Amniotic stem cell (primary cell): ENCODE data around the gene MYO16.

ENCODE experiments used
- DNase-seq: peaks from one replicate; lab custom pipeline; 2025; lab: John Stamatoyannopoulos, UW

Gene MYO16

DNA sequence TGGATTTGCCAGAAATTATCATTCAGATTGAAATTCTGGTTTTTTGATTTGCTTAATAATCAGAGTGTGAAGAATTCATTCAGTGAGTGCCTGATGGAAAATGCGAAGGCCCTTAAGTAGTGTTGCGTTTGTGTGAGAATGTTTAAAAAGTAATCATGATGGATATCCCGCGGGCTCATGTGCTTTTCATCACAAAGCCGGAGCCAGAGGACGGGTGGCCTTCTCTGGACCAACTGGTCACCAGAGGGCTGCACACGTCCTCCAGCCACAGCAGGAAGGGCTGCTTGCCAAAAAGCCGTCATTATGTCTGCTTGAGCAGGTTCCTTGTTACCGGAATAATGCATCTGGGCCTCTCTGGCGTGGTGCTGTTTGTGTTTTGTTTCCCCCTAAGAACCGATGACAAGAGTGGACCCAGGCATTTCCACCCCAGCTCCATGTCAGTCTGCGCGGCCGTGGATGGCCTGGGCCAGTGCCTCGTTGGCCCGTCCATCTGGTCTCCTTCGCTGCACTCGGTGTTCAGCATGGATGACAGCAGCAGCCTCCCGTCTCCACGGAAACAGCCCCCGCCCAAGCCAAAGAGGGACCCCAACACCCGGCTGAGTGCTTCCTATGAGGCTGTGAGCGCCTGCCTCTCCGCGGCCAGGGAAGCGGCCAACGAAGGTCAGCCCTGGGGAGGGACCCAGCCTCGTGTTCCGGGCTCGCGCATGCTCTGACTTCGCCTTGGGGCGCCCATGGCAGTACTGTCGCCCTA, 497.7 kb downstream of the MYO16 start:
- DNase-seq: no peak

DNA sequence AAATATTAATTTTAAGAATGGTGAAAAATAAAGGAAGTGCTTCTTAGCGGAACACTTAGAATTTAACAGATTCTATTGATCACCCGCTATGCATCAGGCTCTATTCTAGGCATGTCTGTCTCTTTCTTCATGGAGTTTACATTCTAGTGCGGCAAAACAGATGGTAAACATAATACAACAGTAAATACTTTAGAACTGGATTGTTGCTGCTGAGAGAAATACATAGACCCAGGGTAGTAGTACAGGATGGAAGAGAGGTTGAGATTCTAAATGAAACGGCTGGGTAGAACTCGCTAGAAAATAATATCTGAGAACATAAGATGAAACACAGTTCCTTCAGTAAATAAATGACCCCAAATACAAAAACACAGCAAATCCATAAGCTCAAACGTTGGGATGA, 498.7 kb downstream of the MYO16 start:
- no peak for DNase-seq

DNA sequence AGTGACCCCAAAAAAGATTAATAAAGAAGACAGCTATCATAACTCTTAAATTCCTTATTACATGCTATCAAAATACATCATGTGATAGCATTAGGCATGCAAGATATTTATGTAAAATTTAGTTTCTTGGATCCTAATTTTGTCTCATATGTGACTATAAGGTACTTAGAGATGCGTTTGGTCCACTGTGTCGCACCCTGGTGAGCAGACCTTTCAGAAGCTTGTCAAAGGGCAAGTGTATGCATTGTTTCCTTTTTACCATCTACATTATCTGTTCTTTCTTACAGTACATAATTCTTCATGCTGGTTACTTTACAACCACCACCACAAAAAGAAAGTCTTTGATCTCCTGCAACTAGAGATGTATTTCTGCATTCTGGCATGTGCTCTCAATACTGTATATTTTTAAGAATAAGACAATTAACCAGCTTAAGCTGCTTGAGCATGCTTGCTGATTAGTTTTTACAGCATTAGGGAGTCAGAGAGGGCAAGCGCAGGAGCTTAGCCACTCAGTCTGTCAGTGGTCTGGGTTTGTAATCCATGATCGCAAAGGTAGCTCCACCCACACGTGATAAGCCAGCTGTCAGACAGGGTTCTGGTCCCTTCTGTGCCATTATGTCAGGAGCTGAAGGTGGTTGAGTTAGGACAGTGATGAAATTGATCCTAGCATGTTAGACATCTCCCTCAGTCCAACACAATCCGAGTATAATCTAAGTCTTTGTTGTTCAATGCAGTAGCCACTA, 500.9 kb downstream of the MYO16 start:
- no peak for DNase-seq

DNA sequence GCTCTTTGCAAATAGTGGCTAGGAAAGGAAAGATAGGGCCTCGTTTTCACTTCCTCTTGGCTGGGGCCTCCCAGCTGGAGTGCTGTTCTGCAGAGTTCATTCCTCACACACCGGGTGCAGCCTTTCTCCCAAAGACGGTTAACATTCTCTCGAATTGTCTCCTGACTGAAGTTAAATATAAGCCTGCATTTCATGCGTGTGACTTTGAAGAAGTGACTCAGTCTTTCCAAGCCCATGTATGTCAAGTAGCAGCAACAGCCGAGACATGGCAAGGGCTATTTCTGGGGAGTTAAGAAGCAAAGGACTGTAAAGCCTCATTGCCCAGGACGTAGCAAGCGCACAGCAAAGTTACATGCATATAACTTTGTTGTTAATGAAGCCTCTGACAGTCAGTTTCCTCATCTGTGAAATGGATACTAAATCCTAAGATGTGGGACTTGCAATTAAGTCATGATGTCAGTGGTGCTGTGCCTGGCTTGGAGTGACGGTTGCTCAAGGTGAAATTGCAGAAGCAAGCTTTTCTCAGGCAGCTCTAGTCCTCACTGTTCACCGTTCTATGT, 502.4 kb downstream of the MYO16 start:
- no peak for DNase-seq

DNA sequence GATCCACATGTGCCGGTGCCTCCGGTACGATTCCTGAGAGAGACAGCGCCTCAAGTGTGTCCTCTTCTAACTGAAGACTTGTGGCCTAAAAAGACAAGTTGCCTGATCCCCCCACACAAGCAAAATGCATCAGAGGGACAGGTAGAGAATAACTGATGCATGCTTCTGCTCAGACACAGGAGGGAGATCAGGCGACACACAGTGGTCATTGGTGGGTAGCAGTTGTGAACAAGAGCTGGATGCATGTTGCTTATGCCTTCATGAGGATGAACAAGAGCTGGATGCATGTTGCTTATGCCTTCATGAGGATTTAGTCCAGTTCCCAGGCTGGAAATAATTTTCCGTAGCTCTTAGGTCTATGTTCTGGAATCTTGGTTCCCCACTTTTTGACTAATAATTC, 505.6 kb downstream of the MYO16 start:
- DNase-seq: no peak

DNA sequence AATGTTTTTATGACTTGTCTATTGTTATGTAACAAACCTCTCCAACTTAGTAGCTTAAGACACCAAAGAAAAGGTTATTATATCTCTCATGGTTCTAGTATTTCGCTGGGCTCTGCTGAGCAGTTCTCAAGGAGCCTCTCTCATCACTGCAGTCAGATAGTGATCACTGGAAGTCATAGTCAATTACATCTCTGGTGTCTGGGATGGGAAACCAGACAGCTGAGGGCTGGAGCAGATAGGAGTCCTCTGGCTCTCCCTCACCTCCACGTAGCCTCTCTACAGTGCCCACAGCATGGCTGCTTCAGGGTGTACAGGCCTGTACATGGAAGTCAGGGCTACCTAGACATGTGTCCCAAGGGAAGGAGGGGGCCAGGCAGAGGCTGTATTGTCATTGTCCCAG, 507.5 kb downstream of the MYO16 start:
- DNase-seq: no peak

DNA sequence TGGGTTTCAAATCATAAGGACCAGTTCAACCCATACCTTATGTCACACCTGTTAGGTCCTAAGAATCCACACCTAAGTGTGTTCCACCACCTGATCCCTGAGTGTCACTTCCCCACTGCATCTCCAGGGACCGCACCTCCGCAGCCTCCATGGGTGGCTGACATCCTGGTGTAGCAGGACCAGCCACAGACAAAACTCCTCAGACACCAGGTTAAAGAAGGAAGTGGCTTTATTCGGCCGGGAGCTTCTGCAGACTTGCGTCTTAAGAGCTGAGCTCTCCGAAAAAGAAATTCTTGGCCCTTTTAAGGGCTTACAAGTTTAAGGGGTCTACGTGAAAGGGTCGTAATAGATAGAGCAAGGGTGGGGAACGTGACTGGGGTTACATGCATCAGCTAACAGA, 509.9 kb downstream of the MYO16 start:
- DNase-seq: no peak

DNA sequence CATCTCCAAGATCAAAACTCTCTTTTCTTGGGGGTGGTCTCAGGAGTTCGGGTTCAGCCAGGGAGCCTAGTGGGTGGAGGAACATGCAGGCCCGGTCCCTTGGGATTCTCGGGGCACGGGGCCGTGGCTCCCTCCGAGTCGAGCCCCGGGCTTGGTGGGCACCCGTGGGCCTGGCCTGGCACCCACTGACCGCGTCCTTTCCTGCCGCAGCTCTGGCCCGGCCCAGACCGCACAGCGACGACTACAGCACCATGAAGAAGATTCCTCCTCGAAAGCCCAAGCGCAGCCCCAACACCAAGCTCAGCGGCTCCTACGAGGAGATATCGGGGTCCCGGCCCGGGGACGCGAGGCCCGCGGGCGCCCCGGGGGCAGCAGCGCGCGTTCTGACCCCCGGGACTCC, 510.6 kb downstream of the MYO16 start:
- no peak for DNase-seq

DNA sequence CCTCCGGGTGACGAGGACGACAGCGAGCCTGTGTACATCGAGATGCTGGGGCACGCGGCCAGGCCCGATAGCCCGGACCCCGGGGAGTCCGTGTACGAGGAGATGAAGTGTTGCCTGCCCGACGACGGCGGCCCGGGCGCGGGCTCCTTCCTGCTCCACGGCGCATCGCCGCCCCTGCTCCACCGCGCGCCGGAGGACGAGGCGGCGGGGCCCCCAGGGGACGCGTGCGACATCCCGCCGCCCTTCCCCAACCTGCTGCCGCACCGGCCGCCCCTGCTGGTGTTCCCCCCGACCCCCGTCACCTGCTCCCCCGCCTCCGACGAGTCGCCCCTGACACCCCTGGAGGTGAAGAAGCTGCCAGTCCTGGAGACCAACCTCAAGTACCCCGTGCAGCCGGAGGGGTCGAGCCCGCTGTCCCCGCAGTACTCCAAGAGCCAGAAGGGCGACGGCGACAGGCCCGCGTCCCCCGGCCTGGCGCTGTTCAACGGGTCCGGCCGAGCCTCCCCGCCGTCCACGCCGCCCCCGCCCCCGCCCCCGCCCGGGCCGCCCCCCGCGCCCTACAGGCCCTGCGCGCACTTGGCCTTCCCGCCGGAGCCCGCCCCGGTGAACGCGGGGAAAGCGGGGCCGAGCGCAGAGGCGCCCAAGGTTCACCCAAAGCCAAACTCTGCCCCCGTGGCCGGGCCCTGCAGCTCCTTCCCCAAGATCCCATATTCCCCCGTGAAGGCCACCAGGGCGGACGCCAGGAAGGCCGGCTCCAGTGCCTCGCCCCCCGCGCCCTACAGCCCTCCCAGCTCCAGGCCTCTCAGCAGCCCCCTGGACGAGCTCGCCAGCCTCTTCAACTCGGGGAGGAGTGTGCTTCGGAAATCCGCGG, 511.3 kb downstream of the MYO16 start:
- DNase-seq: no peak

DNA sequence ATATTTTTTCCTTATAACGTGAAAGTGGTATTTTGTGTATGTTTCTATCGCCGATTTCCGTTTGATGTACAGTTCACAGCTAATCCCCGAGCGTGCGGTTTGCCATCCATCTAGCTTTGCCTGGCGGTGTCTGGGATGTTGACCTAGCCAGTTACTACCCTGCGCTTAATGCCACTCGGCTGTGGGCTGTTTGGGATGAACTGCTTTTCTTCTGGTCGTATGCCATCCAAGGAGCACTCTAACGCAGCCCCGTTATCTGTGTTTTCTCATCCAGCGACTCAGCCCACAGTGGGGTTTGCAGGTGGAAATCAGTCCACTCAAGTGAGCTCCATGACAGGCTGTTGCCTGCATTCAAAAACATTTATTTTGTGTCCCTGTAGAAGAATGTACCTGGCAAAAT, 512.3 kb downstream of the MYO16 start:
- no peak for DNase-seq

DNA sequence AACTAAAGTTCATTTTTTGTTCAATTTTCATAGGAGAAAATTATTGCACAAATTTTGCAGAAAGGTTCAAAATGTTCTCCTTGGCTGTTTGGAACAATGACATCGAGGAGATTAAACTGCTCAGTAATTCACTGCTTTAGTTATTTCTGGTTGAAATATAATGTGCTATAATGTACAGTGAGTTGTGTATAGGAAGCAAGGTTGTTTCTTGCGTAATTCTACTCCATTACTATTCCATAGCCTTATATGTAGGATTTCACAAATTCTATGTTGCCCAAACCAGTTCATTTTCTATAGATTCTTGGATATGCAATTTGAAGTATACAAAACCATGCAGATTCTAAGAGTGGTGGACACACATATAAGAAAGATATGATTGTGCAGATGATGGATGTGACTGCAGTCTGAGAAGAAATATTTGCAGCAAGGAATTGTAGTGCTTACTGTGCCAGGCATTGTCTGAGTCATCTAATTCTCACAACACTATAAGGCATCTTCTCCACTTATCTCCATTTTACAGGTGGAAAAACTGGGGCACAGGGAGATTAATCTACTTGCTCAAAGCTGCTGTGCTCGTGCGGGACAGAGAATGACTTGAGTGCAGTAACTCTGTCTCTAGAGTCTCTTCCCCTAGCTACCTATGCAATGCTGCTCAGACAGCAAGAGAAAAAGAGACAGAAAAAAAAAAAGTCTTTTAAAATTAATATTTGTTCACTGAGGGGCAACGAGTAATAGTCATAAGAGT, 515.5 kb downstream of the MYO16 start:
- no peak for DNase-seq

DNA sequence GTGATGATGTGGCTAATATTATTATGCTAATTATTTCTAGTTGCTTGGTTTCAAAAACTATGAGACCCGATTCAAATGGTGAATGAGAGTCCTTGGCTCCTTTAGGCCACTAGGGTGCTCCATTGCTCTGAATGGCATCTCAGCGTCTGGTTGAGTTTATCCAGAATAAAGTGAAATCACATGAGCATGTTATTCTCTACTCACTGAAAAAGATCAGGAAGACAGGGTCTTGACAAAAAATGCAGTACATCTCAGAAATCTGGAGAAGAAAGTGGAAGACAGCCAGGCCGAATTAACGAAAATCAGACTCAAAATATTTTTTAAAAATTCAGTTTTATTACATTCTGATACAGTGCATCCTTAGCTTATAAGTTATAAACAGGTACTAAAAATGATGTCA, 516.2 kb downstream of the MYO16 start:
- peak; percentile 68 for DNase-seq

DNA sequence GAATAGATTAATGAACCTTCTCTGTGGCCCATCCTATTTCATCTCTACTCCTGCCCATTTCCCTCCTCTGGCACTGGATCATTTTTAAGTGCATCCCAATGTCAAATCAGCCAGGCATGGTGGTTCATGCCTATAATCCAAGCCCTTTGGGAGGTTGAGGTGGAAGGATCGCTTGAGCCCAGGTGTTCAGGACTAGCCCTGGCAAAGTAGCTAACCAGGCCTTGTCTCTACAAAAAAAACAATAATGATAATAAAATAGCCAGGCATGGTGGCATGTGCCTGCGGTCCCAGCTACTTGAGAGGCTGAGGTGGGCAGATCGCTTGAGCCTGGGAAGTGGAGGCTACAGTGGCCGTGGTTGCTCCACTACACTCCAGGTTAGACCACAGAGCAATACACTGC, 517.0 kb downstream of the MYO16 start:
- DNase-seq: no peak

DNA sequence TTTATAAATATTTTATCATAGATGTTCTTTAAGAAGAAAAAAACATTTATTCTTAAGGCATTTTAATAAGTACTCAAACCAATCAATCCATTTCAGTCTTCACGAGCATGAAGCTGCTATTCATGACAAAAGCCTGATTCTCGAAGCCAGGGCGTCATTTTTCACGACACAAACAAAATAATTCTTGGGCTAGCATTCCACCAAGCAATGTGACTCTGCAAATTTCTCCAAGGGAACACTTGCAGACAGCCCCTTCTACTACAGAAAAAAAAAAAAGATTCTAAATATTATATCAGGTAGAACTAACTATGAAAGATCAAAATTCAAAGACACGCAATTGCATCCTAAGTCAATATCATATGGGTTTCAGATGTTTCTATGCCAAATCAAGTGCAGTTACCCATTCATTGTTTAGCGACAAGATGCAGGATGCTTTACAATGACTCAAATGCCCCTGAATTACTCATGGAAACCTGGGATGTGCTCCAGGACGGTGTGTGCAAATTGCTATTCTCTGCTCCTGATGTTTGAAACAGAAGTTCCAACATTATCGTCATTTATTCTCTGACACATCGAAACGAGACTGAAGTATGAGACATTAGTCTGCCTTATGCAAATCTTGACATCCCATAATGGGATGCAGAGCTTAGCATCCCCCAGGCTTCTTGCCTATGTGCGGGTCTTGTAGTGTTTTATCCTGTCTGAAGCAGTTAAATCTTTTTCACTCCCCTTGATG, 517.7 kb downstream of the MYO16 start:
- DNase-seq: peak; percentile 34

DNA sequence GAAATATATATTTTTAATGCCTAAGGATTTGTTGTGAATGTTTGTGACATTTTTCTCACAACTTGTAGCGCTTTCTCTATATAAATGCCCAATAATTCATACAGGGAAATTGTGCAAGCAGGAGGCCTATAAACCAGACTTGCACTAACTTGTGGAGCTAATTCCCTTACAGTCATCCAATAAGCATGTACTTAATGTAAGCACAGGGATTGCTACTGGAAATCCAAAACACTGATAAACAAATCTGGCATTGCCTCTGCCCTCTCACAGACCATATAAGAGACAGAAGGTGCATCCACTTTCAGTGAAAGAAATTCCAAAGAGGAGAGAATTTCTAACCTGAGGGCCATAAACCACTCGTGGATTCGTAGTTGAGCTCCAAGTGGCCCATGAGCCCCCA, 518.8 kb downstream of the MYO16 start:
- DNase-seq: no peak

DNA sequence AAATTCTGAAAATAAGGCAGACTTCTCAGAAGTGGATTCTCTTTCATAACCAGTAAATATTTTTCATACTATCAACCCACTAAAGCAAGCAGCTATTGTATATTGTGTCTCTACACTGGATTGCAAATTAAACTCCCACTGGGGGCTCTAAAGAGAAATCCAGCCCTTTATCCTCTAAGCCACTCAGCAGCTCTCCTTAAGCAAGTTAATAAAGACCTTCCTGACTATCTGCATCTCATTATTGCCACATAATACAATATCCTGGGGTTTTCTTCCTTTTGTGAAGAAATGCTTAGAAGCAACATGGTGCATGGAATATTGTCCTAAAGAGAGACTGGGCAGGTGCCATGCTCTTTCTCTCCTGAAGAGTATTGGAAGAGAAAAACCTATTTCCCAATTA, 521.3 kb downstream of the MYO16 start:
- no peak for DNase-seq

DNA sequence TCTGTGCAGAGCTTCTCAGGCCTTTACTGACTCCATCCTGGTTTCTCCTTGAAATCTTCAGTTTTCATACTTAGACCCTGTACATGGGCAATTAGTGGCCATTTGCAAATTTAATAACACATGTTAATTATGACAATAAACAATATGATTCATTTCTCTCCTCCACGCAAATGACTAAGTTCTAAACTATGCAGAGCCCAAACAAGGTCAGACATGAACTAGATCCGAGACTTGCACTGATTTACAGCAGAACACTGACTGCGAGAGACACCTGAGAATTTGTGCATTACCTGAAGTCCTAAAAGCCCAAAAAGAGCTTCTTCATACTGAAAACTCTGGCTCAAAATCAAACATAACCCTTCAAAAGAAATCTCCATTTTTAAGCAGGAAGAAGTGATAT, 521.8 kb downstream of the MYO16 start:
- no peak for DNase-seq

DNA sequence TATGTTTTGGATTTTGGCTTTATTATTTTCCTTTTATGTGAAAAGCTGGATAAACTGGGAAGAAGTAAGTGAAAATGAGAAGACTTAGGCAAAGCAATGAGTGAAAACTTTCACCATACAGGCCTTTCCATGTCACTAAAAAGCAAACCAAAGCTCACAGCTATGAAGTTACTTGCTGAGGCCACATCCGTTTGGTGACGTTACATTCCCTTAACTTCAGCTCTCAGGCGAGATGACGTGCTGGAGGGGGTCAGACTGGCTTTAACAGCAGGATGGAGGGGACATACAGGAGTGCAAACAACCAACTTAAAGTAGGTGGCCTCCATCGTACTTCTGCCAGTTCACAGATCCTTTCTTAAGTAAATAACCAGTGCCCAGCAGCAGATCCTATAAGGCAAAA, 522.3 kb downstream of the MYO16 start:
- DNase-seq: no peak

DNA sequence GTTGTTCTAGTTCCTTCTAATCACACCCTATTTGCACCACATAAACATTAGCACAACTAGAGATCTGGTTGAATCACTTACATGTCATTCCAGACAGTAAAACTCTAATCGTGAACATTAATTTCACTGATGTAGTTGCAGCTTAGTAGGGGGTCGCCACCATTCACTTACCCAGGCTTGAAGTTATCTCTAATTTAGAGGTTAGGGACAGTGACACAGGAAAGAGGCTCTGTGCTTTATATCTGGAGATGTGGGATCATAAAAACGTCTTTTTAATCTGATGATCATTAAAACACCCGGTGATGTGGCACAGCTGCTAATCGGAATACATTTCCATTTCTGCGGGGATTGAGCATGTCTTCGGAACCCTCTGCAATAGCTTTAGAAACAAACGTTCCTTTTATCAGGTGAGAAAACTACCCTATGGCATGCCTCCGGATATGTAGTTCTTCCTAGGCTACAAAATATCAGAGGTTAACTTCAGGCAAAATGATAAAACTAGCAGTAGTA, 523.0 kb downstream of the MYO16 start:
- DNase-seq: no peak

DNA sequence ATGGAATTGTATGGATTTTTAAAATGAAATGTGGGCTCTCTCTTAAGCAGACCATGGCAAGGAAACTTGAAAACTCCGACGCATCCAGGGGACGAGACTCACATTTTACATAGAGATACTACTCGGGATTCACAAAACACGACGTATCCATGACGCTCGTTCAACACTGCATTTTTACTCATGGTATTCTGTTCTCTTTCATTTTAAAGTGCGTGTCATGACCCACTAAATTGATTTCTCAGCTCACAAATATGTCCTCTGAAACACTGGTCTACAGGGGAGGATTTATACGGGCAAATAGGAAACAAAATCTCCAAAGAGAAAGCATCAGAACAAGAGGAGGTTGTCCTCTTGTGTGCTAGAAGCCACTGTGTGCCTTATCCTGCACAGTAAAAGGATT, 523.5 kb downstream of the MYO16 start:
- DNase-seq: no peak

DNA sequence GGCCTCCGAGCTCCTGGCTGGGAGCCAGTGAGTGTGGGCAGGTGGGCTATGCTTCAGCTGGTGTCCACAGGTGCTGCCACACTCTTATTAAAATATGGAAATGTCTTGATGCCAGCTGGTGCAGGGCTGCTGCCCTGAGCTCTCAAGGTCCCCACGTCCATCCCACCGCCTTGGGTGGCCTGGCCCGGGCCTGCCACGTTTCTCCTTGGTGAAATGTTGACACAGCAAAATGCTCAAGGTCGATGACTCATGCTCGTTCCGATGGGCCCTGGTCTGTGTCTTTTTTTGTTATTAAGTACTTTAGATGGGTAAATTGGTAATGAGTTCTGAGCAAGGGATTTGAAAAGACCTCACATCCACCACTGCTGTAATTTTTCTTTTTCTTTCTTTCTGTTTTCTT, 524.7 kb downstream of the MYO16 start:
- no peak for DNase-seq
